AG08395 (cell line): Measurements from ENCODE around the gene ARHGAP4.

Experiments
- DNase-seq: peaks from one replicate; pipeline ENCODE4 v3.0.0; 2012; ENCODE audit warnings: mixed read lengths, low spot score

ARHGAP4 gene

DNA sequence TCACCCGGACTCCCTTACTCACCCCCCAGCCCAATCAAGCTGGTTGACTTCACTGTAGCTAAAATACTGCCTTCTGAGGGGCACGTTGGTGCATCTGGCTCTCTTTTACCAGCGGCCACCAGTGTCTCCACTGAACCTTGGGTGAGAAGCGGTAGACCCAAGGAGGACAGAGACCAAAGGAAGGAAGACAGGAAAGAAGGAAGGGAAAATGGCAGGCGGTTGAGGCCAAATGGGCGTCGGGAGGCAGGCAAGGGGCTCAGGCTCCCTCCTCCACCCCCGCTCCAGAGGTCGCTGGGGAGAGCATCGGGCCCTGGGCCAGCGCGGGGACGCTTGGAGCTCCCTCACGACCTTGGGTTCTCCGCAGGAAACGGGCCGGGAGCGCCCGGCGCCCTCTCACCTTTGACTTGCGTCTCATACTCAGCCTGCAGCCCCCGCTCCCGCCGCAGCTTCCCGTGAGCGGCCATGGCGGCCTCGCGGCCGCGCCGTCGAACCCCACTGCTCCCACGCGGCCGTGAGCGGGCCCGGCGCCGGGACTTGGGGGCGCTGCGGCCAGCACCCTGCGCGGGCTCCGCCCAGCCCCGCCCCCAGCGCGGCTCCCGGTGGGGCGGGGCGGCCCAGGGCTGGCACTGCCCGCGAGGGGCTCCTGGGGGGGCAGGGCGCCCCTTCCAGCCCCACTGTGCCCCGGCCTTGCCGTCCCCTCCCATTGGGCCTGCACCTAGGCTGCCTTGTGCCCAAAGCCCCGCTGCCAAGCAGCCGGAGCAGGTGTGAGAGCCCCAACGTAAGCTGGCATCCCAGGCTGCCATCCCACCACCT is at the start of gene ARHGAP4:
Gene ARHGAP4 (minus strand): TSS at position 526 of the 813 bp plus-strand sequence. CDS start 62 bp downstream, at position 464.
- no peak for DNase-seq

GRCh38 chrX:153974726-153975286 is 48.7 kb upstream of the ARHGAP4 start:
- no peak for DNase-seq

DNA sequence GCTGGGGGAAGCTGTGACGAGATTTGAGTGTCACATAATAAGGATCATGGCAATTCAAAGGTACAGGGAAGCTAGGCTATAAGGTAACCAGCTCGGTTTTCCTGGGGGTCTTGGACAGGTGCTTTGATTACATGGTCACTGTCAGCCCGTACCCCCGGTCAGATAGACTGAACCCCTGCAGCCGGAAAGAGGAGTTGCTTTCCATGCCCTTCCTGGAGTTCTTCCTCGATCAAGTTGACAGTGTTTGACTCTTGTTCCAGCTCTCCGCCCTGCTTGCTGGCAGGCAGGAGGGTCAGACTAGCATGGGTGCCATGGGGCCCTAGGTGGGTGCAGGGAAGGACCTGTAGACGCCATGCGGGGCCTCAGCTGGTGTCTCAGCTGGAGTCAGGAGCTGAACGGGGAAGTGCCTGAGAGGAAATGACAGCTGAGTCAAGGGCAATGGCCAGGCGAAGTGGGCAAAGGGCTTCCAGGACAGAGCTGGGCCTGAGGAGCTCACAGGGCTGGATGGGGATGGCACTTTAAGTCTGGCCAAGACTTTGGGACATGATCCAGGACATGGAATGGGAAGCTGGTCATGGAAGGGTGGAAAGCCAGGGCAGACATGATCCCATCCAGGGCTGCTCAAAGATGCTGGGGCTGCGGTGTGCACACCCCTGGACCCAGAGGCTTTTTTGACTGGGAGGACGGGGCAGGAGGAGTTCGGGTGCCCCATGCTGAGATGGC is 48.1 kb upstream of the ARHGAP4 start:
- no peak for DNase-seq

GRCh38 chrX:153973127-153974002 is 47.3 kb upstream of the ARHGAP4 start:
- no peak for DNase-seq

- DNase-seq = peak; percentile 93
Observed at GRCh38 chrX:153972368-153973126, 46.5 kb upstream of the ARHGAP4 start, which contains the start of gene TMEM187. Gene TMEM187, plus strand, starts transcription at chrX:153972754. Its CDS starts 9,309 bp downstream, at chrX:153982063.

DNA sequence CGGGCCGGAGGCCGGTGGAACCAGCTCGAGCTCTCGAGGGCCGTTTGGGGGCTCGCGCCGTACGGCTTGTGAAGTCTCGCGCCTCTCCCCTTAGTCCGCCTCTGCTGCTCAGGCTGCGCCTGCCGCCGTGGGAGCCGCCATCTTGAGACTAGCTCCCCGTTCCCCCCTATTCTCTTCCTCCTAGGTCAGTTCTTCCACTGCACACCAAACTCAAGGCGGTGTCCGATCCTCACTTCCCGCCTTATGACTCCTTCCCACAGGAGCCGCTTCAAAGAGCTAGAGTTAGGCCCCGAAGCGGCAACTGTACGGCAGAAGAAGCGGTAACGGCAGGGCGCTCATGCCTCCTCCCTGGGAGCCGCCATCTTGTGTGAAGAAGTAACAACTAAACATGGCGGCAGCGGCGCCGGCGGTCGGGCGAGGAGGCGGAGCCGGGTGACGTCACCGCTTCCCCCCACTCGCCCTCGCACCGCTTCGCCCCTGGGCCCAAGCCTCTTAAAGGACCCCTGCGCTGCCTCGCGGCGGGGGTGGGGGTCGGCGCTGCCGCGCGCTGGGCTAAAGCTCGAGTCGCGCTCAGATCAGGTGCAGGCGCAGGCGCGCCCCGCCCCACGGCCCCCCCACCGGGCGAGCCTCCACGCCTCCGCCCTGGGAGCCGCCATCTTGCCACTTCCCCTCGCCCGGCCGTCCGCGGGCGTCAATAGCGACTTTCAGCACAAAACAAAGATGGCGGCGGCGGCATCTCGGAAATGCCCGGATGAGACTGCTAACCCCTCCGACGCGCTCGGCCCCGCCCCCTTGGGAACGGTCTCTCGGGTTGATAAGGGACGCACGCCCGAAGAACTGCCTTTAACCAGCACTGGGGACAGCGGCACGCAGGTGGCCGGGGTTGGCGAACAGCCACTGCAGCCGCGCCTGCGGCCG is 45.6 kb upstream of the ARHGAP4 start, which contains the start of gene HCFC1:
Gene HCFC1 (minus strand): TSS at position 369 of the 918 bp plus-strand sequence. CDS start 978 bp downstream, outside the sequence.
- peak; percentile 74 for DNase-seq

GRCh38 chrX:153971124-153971449 is 45.0 kb upstream of the ARHGAP4 start:
- DNase-seq = peak; percentile 85

- peak; percentile 15 for DNase-seq
Observed at GRCh38 chrX:153970357-153971123, 44.5 kb upstream of the ARHGAP4 start.

GRCh38 chrX:153969904-153970356 is 43.9 kb upstream of the ARHGAP4 start:
- DNase-seq = peak; percentile 21

GRCh38 chrX:153969125-153969903 is 43.2 kb upstream of the ARHGAP4 start:
- DNase-seq = no peak

- no peak for DNase-seq
Observed at GRCh38 chrX:153968754-153969124, 42.7 kb upstream of the ARHGAP4 start.

- DNase-seq = no peak
Observed at GRCh38 chrX:153968255-153968654, 42.2 kb upstream of the ARHGAP4 start.

GRCh38 chrX:153967536-153968224 is 41.6 kb upstream of the ARHGAP4 start:
- DNase-seq = no peak

DNA sequence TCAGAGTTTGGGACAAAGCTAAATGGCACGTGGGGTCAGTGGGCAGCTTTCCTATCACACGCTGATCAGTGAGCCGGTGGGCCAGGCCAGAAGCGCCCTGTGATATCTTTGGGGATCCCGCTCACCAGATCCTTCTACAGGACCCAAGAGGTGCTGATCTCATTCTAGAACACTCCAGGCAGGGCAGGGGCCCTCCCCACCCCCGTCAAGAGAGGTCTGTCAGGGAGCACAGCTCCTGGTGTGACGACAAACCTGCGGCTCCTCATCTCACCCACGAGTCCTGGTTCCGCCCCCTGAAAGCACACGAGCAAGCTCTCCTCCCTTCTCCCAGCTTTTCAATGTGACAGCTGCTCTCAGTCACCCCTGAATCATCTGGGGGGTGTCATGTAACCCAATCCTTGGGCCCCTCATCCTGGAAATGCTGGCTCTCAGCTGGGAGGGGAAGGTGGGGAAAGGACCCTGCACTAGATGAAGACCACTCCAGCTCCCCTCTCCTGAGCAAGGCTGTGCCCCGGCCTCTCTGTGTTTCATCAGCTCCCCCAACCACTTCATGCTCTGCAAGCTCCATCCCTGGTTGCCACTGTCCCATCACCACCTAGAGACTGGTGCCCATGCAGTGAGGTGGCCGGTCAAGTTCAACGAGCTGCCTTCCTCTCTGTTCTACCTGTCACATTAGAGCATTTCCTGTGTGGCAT is 40.9 kb upstream of the ARHGAP4 start:
- DNase-seq = no peak

- DNase-seq = no peak
Observed at GRCh38 chrX:153966283-153966688, 40.2 kb upstream of the ARHGAP4 start.

DNA sequence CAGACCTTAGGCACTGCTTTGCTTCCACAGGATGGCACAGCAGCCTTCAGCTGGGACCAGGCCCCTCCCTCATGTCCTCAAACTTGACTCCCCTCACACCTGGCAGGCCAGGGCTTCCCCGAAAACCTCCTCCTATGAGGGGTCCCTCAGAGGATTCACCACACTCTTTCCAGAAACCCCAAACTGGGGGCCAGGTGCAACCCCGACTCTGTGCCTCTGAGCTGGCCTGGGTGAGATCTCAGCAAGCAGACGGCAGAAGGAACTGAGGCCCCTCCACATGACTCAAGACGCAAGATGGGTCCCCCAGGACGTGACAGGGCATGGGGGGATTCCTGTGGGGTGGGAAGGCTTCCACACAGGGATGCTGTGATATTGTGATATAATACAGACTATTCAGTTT is 39.3 kb upstream of the ARHGAP4 start:
- DNase-seq = no peak

DNA sequence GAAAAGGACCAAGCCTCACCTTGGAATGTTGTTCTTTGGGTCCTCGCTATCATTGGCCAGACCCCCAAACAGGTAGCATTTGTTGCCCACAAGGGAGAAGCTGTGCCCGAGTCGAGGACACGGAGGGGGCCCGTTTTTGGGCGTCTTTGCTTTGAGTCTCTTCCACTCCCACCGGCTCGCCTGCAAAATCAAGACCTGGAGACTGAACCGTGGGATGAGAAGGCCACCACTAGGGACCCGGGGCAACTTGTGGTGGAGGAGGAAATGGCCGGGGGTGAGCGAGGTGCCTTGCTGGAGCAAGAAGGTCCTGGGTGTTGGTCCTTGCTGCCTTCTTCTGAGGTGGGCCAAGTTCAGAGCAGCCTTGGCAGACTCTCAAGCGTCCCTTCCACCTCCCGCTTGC is 38.0 kb upstream of the ARHGAP4 start:
- no peak for DNase-seq
